Measurements from ENCODE around the gene CLEC19A.

CLEC19A gene

GRCh38 chr16:19344980-19345379 is 59.4 kb downstream of the CLEC19A start:
- Histone ChIP-seq H3K27ac (ENCODE audit: low read depth, low read length) (no peak overlapping the region), H3K36me3 (ENCODE audit: control insufficient read depth in 5 of 5, insufficient read depth in 5 of 5, low read length in 5 of 5) (no peaks in the 10 kb centered on the region), H3K4me1 (ENCODE audit: control insufficient read depth in 5 of 5, insufficient read depth in 5 of 5, low read length in 5 of 5) (no peaks in the 10 kb centered on the region), H3K4me3 (ENCODE audit: low read depth in 1 of 5, low read length in 5 of 5) (no peak overlapping the region), H3K9ac (ENCODE audit: low read length in 5 of 5) (no peak overlapping the region), H3K9me3 (ENCODE audit: control insufficient read depth in 5 of 5, low read length in 5 of 5) (no peaks in the 10 kb centered on the region), H3K27me3 (ENCODE audit: control insufficient read depth in 5 of 5, insufficient read depth in 4 of 5, low read length in 5 of 5) (peaks cover 8 to 16% (median 11%) of the 10 kb centered on the region in 5 donors)

GRCh38 chr16:19346335-19346922 is 60.9 kb downstream of the CLEC19A start:
- H3K9ac ChIP-seq (ENCODE audit: low read length in 5 of 5): no peak overlapping the region
- H3K27ac ChIP-seq (ENCODE audit: low read depth, low read length): no peak overlapping the region
- H3K4me3 ChIP-seq (ENCODE audit: low read depth in 1 of 5, low read length in 5 of 5): no peak overlapping the region
- H3K27me3 ChIP-seq (ENCODE audit: control insufficient read depth in 5 of 5, insufficient read depth in 4 of 5, low read length in 5 of 5): peaks cover 8 to 16% (median 11%) of the 10 kb centered on the region in 5 donors
- H3K9me3 ChIP-seq (ENCODE audit: control insufficient read depth in 5 of 5, low read length in 5 of 5): no peaks in the 10 kb centered on the region
- no peaks in the 10 kb centered on the region for H3K36me3 ChIP-seq (ENCODE audit: control insufficient read depth in 5 of 5, insufficient read depth in 5 of 5, low read length in 5 of 5)
- H3K4me1 ChIP-seq (ENCODE audit: control insufficient read depth in 5 of 5, insufficient read depth in 5 of 5, low read length in 5 of 5): no peaks in the 10 kb centered on the region

GRCh38 chr16:19348125-19348524 is 62.6 kb downstream of the CLEC19A start:
- H3K27me3 ChIP-seq (ENCODE audit: control insufficient read depth in 5 of 5, insufficient read depth in 4 of 5, low read length in 5 of 5): peaks cover 8 to 16% (median 11%) of the 10 kb centered on the region in 5 donors
- no peak overlapping the region for H3K4me3 ChIP-seq (ENCODE audit: low read depth in 1 of 5, low read length in 5 of 5)
- H3K9ac ChIP-seq (ENCODE audit: low read length in 5 of 5): no peak overlapping the region
- H3K36me3 ChIP-seq (ENCODE audit: control insufficient read depth in 5 of 5, insufficient read depth in 5 of 5, low read length in 5 of 5): no peaks in the 10 kb centered on the region
- H3K4me1 ChIP-seq (ENCODE audit: control insufficient read depth in 5 of 5, insufficient read depth in 5 of 5, low read length in 5 of 5): no peaks in the 10 kb centered on the region
- no peaks in the 10 kb centered on the region for H3K9me3 ChIP-seq (ENCODE audit: control insufficient read depth in 5 of 5, low read length in 5 of 5)
- no peak overlapping the region for H3K27ac ChIP-seq (ENCODE audit: low read depth, low read length)

- H3K27me3 ChIP-seq (ENCODE audit: control insufficient read depth in 5 of 5, insufficient read depth in 4 of 5, low read length in 5 of 5): peaks cover 8 to 16% (median 11%) of the 10 kb centered on the region in 5 donors
- H3K9me3 ChIP-seq (ENCODE audit: control insufficient read depth in 5 of 5, low read length in 5 of 5): no peaks in the 10 kb centered on the region
- no peak overlapping the region for H3K9ac ChIP-seq (ENCODE audit: low read length in 5 of 5)
- no peaks in the 10 kb centered on the region for H3K4me1 ChIP-seq (ENCODE audit: control insufficient read depth in 5 of 5, insufficient read depth in 5 of 5, low read length in 5 of 5)
- H3K36me3 ChIP-seq (ENCODE audit: control insufficient read depth in 5 of 5, insufficient read depth in 5 of 5, low read length in 5 of 5): no peaks in the 10 kb centered on the region
- no peak overlapping the region for H3K4me3 ChIP-seq (ENCODE audit: low read depth in 1 of 5, low read length in 5 of 5)
- no peak overlapping the region for H3K27ac ChIP-seq (ENCODE audit: low read depth, low read length)
Observed at GRCh38 chr16:19348578-19349315, 63.2 kb downstream of the CLEC19A start.

- peaks cover 0 to 3% (median 0%) of the 10 kb centered on the region in 5 donors for H3K27me3 ChIP-seq (ENCODE audit: control insufficient read depth in 5 of 5, insufficient read depth in 4 of 5, low read length in 5 of 5)
- no peak overlapping the region for H3K9ac ChIP-seq (ENCODE audit: low read length in 5 of 5)
- H3K4me3 ChIP-seq (ENCODE audit: low read depth in 1 of 5, low read length in 5 of 5): no peak overlapping the region
- no peaks in the 10 kb centered on the region for H3K4me1 ChIP-seq (ENCODE audit: control insufficient read depth in 5 of 5, insufficient read depth in 5 of 5, low read length in 5 of 5)
- H3K27ac ChIP-seq (ENCODE audit: low read depth, low read length): no peak overlapping the region
- H3K9me3 ChIP-seq (ENCODE audit: control insufficient read depth in 5 of 5, low read length in 5 of 5): peaks cover 0 to under 1% (median 0%) of the 10 kb centered on the region in 5 donors
- no peaks in the 10 kb centered on the region for H3K36me3 ChIP-seq (ENCODE audit: control insufficient read depth in 5 of 5, insufficient read depth in 5 of 5, low read length in 5 of 5)
Observed at GRCh38 chr16:19354371-19354770, 68.8 kb downstream of the CLEC19A start.

GRCh38 chr16:19356024-19356952 is 70.8 kb downstream of the CLEC19A start:
- Histone ChIP-seq H3K27me3 (ENCODE audit: control insufficient read depth in 5 of 5, insufficient read depth in 4 of 5, low read length in 5 of 5) (no peaks in the 10 kb centered on the region), H3K36me3 (ENCODE audit: control insufficient read depth in 5 of 5, insufficient read depth in 5 of 5, low read length in 5 of 5) (no peaks in the 10 kb centered on the region), H3K9me3 (ENCODE audit: control insufficient read depth in 5 of 5, low read length in 5 of 5) (peaks cover 0 to 4% (median 0%) of the 10 kb centered on the region in 5 donors), H3K9ac (ENCODE audit: low read length in 5 of 5) (no peak overlapping the region), H3K27ac (ENCODE audit: low read depth, low read length) (no peak overlapping the region), H3K4me3 (ENCODE audit: low read depth in 1 of 5, low read length in 5 of 5) (no peak overlapping the region), H3K4me1 (ENCODE audit: control insufficient read depth in 5 of 5, insufficient read depth in 5 of 5, low read length in 5 of 5) (no peaks in the 10 kb centered on the region)

GRCh38 chr16:19359556-19359955 is 74.0 kb downstream of the CLEC19A start:
- Histone ChIP-seq H3K4me3 (ENCODE audit: low read depth in 1 of 5, low read length in 5 of 5) (no peak overlapping the region), H3K36me3 (ENCODE audit: control insufficient read depth in 5 of 5, insufficient read depth in 5 of 5, low read length in 5 of 5) (no peaks in the 10 kb centered on the region), H3K9me3 (ENCODE audit: control insufficient read depth in 5 of 5, low read length in 5 of 5) (peaks cover 0 to 4% (median 0%) of the 10 kb centered on the region in 5 donors)

More at GRCh38 chr16:19359556-19359955, 74.0 kb downstream of the CLEC19A start:
- H3K9ac ChIP-seq (ENCODE audit: low read length in 5 of 5): no peak overlapping the region
- no peaks in the 10 kb centered on the region for H3K4me1 ChIP-seq (ENCODE audit: control insufficient read depth in 5 of 5, insufficient read depth in 5 of 5, low read length in 5 of 5)
- H3K27me3 ChIP-seq (ENCODE audit: control insufficient read depth in 5 of 5, insufficient read depth in 4 of 5, low read length in 5 of 5): no peaks in the 10 kb centered on the region
- H3K27ac ChIP-seq (ENCODE audit: low read depth, low read length): no peak overlapping the region

All from subcutaneous abdominal adipose tissue (tissue), 5 donors.